DMS53 treated with DMSO at 0.1 percent for 48 hours (cell line): ENCODE results near the gene MRGPRX3.
A peak's percentile ranks its signal among the peaks of the same experiment; 100 is the strongest.

Experiments used
- DNase-seq: peaks from one replicate; lab custom pipeline; 2025; ENCODE audit not compliant: unreplicated experiment; lab: John Stamatoyannopoulos, UW

The MRGPRX3 gene

GRCh38 chr11:18151581-18151980 lies 19.2 kb downstream of the MRGPRX3 start:
- DNase-seq: no peak

GRCh38 chr11:18168372-18168771 lies 36.0 kb downstream of the MRGPRX3 start:
- no peak for DNase-seq

- DNase-seq: peak; percentile 25
These were observed 39.1 kb downstream of the MRGPRX3 start for GRCh38 chr11:18171377-18172000.

GRCh38 chr11:18172666-18173065 lies 40.3 kb downstream of the MRGPRX3 start, which contains the start of gene MRGPRX4:
Gene MRGPRX4 (plus strand): TSS chr11:18172837. CDS start chr11:18173257, 420 bp downstream.
- DNase-seq: no peak

- DNase-seq: no peak
These were observed 41.0 kb downstream of the MRGPRX3 start for GRCh38 chr11:18173225-18173866.
